KMS-11 (cell line): ENCODE results near the gene ENTREP1.

Source experiments
- H2AFZ ChIP-seq: fragments of 200-600 bp; sonication (generic); 2 replicates; pipeline ENCODE4 v1.6.1; 2016; ENCODE audit warnings: antibody characterized with exemption, mixed run types, low read depth
- H3K27ac ChIP-seq: fragments of 200-600 bp; sonication (generic); 2 replicates; pipeline ENCODE4 v1.6.1; 2016; ENCODE audit warnings: mild to moderate bottlenecking, mixed run types
- H3K27me3 ChIP-seq: fragments of 200-600 bp; sonication (generic); 2 replicates; pipeline ENCODE4 v1.6.1; 2017; ENCODE audit warnings: mild to moderate bottlenecking, low read depth, mixed run types, moderate library complexity; ENCODE audit not compliant: insufficient read depth
- H3K36me3 ChIP-seq: fragments of 200-600 bp; sonication (generic); 2 replicates; pipeline ENCODE4 v1.6.1; 2017; ENCODE audit warnings: mild to moderate bottlenecking, mixed run types; ENCODE audit not compliant: insufficient read depth
- H3K4me1 ChIP-seq: fragments of 200-600 bp; sonication (generic); 2 replicates; pipeline ENCODE4 v1.6.1; 2016; ENCODE audit warnings: mild to moderate bottlenecking, low read depth, mixed run types; ENCODE audit not compliant: poor library complexity, severe bottlenecking
- H3K4me2 ChIP-seq: fragments of 200-600 bp; sonication (generic); 2 replicates; pipeline ENCODE4 v1.7.0; 2016; ENCODE audit warnings: mild to moderate bottlenecking, mixed run types
- H3K4me3 ChIP-seq: fragments of 200-600 bp; sonication (generic); IDR thresholded peaks from 2 replicates; pipeline ENCODE4 v1.6.1; 2017; ENCODE audit warnings: low read depth, low read length, mixed read lengths; ENCODE audit not compliant: insufficient read depth
- H3K79me2 ChIP-seq: fragments of 200-600 bp; sonication (generic); 2 replicates; pipeline ENCODE4 v1.6.1; 2016; ENCODE audit warnings: low read depth, mixed run types; ENCODE audit not compliant: insufficient read depth
- H3K9ac ChIP-seq: fragments of 200-600 bp; sonication (generic); 2 replicates; pipeline ENCODE4 v1.6.1; 2016; ENCODE audit warnings: mild to moderate bottlenecking, mixed run types
- H4K20me1 ChIP-seq: fragments of 200-600 bp; sonication (generic); 2 replicates; pipeline ENCODE4 v1.6.1; 2016; ENCODE audit warnings: mild to moderate bottlenecking, mixed run types; ENCODE audit not compliant: insufficient read depth
- TF ChIP-seq, protein P1 (sequence below): fragments of 200-600 bp; sonication (generic); conservative IDR thresholded peaks from 2 replicates; pipeline ENCODE4 v1.6.1; 2017; ENCODE audit warnings: low read depth, mild to moderate bottlenecking, antibody characterized with exemption, low read length, moderate library complexity, mixed read lengths

The ENTREP1 gene

DNA sequence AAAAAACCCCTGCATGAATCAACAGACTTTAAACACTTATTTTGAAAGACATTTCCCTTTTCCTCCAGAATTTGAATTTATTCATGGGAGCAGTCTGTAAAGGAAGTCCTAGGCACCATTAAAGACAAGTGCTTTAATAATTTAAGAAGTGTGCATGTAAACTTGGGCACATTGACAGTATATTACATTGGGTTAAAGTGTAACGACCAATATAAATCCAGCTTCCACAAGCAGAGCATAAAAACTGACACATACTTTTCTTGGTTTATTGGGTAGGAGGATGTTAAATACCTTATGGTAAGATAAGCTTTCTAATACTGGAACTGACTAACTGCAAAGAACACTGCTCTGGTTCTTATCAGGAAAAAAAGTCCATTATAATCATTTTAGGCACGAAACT, 1.2 kb upstream of the ENTREP1 start:
- no peak overlapping the region for H3K4me2 ChIP-seq

GRCh38 chr9:69325409-69326212, 596 bp downstream of the ENTREP1 start:
- no peaks in the 10 kb centered on the region for H4K20me1 ChIP-seq
- TF ChIP-seq, protein P1, sequence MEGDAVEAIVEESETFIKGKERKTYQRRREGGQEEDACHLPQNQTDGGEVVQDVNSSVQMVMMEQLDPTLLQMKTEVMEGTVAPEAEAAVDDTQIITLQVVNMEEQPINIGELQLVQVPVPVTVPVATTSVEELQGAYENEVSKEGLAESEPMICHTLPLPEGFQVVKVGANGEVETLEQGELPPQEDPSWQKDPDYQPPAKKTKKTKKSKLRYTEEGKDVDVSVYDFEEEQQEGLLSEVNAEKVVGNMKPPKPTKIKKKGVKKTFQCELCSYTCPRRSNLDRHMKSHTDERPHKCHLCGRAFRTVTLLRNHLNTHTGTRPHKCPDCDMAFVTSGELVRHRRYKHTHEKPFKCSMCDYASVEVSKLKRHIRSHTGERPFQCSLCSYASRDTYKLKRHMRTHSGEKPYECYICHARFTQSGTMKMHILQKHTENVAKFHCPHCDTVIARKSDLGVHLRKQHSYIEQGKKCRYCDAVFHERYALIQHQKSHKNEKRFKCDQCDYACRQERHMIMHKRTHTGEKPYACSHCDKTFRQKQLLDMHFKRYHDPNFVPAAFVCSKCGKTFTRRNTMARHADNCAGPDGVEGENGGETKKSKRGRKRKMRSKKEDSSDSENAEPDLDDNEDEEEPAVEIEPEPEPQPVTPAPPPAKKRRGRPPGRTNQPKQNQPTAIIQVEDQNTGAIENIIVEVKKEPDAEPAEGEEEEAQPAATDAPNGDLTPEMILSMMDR = no peak
- no peak overlapping the region for H2AFZ ChIP-seq
- H3K36me3 ChIP-seq = no peaks in the 10 kb centered on the region
- H3K27ac ChIP-seq = no peak overlapping the region
- no peak overlapping the region for H3K4me2 ChIP-seq
- no peak overlapping the region for H3K4me3 ChIP-seq
- no peaks in the 10 kb centered on the region for H3K4me1 ChIP-seq
- no peak overlapping the region for H3K9ac ChIP-seq
- H3K27me3 ChIP-seq = no peaks in the 10 kb centered on the region
- H3K79me2 ChIP-seq = no peaks in the 10 kb centered on the region

More for the DNA sequence above, 1.2 kb upstream of the ENTREP1 start:
- Histone ChIP-seq H3K9ac (no peak overlapping the region), H3K4me1 (no peaks in the 10 kb centered on the region), H2AFZ (no peak overlapping the region), H3K36me3 (no peaks in the 10 kb centered on the region), H3K79me2 (no peaks in the 10 kb centered on the region), H4K20me1 (no peaks in the 10 kb centered on the region), H3K27me3 (no peaks in the 10 kb centered on the region), H3K27ac (no peak overlapping the region), H3K4me3 (no peak overlapping the region)
- TF ChIP-seq, protein P1 = no peak

GRCh38 chr9:69326261-69326660, 1.2 kb downstream of the ENTREP1 start:
- H3K36me3 ChIP-seq = no peaks in the 10 kb centered on the region
- H3K4me2 ChIP-seq = no peak overlapping the region
- H3K4me3 ChIP-seq = no peak overlapping the region
- TF ChIP-seq, protein P1 = no peak
- no peaks in the 10 kb centered on the region for H3K4me1 ChIP-seq
- H3K79me2 ChIP-seq = no peaks in the 10 kb centered on the region
- H2AFZ ChIP-seq = no peak overlapping the region
- no peaks in the 10 kb centered on the region for H3K27me3 ChIP-seq
- H4K20me1 ChIP-seq = no peaks in the 10 kb centered on the region
- no peak overlapping the region for H3K9ac ChIP-seq
- no peak overlapping the region for H3K27ac ChIP-seq

DNA sequence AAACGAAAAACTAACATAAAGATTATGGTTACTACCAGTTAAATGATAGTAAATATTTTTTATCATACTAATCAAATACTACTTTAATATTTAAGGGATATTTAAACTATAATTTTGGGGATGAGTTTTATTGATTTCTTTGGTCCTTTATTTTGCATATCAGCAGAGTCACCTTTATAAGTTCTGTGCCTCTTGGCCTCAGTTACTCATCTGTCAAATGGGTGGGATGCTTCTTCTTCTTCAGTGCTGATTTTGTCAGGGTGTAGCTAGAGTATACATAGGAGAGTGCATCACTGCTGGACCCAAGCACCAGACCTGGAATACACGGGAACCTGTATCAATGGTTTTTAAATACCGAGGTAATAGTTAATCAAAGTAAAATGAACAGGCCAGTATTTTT, 5.6 kb downstream of the ENTREP1 start:
- no peaks in the 10 kb centered on the region for H3K36me3 ChIP-seq
- H3K27me3 ChIP-seq = no peaks in the 10 kb centered on the region
- H2AFZ ChIP-seq = no peak overlapping the region
- H3K9ac ChIP-seq = no peak overlapping the region
- no peaks in the 10 kb centered on the region for H3K4me1 ChIP-seq
- no peak overlapping the region for H3K4me2 ChIP-seq
- H3K79me2 ChIP-seq = no peaks in the 10 kb centered on the region
- H4K20me1 ChIP-seq = no peaks in the 10 kb centered on the region
- TF ChIP-seq, protein P1 = no peak
- no peak overlapping the region for H3K27ac ChIP-seq
- H3K4me3 ChIP-seq = no peak overlapping the region
